LoVo (cell line): ENCODE data around the gene ARL3.
"Not testable (repeated sequence)": the region's sequence is repeated elsewhere in the genome, so short reads cannot be mapped to it uniquely, and the experiment has no call there.

Experiments used
- DNase-seq: peaks from one replicate; pipeline ENCODE4 v3.0.0-alpha.2; 2016; ENCODE audit warnings: low spot score

The ARL3 gene

GRCh38 chr10:102702742-102703141 is 11.5 kb downstream of the ARL3 start:
- DNase-seq, result no peak

- DNase-seq, result no peak
Observed at GRCh38 chr10:102701796-102702195, 12.4 kb downstream of the ARL3 start.

GRCh38 chr10:102701272-102701671 is 12.9 kb downstream of the ARL3 start:
- DNase-seq, result no peak

- DNase-seq, result no peak
Observed at GRCh38 chr10:102698894-102699293, 15.3 kb downstream of the ARL3 start.

- DNase-seq, result no peak
Observed at GRCh38 chr10:102696736-102697135, 17.5 kb downstream of the ARL3 start.

GRCh38 chr10:102695401-102695800 is 18.8 kb downstream of the ARL3 start:
- DNase-seq, result not testable (repeated sequence)

- DNase-seq, result no peak
Observed at GRCh38 chr10:102691285-102692066, 22.7 kb downstream of the ARL3 start.

GRCh38 chr10:102683736-102684135 is 30.5 kb downstream of the ARL3 start:
- no peak for DNase-seq

- no peak for DNase-seq
Observed at GRCh38 chr10:102682981-102683380, 31.2 kb downstream of the ARL3 start.

GRCh38 chr10:102682416-102682815 is 31.8 kb downstream of the ARL3 start:
- DNase-seq, result no peak

- no peak for DNase-seq
Observed at GRCh38 chr10:102681696-102682095, 32.5 kb downstream of the ARL3 start.

GRCh38 chr10:102679596-102679995 is 34.6 kb downstream of the ARL3 start:
- no peak for DNase-seq

- peak; percentile 26 for DNase-seq
Observed at GRCh38 chr10:102678842-102679289, 35.3 kb downstream of the ARL3 start.

- DNase-seq, result no peak
Observed at GRCh38 chr10:102678068-102678400, 36.2 kb downstream of the ARL3 start.

GRCh38 chr10:102677331-102678067 is 36.7 kb downstream of the ARL3 start:
- no peak for DNase-seq

- no peak for DNase-seq
Observed at GRCh38 chr10:102676534-102677315, 37.5 kb downstream of the ARL3 start.

- DNase-seq, result no peak
Observed at GRCh38 chr10:102675666-102676533, 38.3 kb downstream of the ARL3 start.

GRCh38 chr10:102675011-102675665 is 39.1 kb downstream of the ARL3 start:
- DNase-seq, result no peak

- DNase-seq, result no peak
Observed at GRCh38 chr10:102674566-102674965, 39.6 kb downstream of the ARL3 start.

- DNase-seq, result no peak
Observed at GRCh38 chr10:102673819-102674511, 40.2 kb downstream of the ARL3 start.
